ENCODE data around the gene YOD1.

DNA sequence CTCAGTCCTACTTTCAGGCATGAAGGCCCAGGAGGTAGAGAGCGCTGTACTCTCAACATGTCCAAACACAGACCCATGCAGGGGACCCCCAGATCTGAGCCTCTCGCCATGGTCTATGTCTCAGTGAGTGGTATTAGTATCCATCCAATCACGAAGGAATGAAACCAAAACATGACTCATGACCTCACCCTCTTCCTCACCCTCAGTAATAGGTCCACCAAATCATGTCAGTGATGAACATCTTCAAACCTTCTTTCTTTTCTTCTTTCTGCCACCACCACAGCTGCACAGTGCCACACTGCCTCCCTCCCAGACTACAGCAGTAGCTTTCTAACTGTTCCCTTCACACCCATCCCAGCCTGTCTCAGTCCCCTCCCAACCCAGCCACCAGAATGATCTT is 35.2 kb downstream of the YOD1 start:
- TF ChIP-seq ZNF777 (CRISPR knock-in tag; IDR thresholded peaks at IDR 0.05) (no peak), SRF (IDR thresholded peaks at IDR 0.05; ENCODE audit: low read depth, low read length) (no peak), CCDC6 (CRISPR knock-in tag; IDR thresholded peaks at IDR 0.05) (no peak), BRCA1 (CRISPR knock-in tag; IDR thresholded peaks at IDR 0.05) (no peak), CHD4 (IDR thresholded peaks at IDR 0.05; ENCODE audit: borderline replicate concordance, low read length) (no peak), YEATS2 (CRISPR knock-in tag; IDR thresholded peaks at IDR 0.05; ENCODE audit: borderline replicate concordance) (no peak), PTBP1 (IDR thresholded peaks at IDR 0.05; ENCODE audit: low read depth, low read length, poor library complexity, severe bottlenecking) (no peak), HNF4G (IDR thresholded peaks at IDR 0.05; ENCODE audit: borderline replicate concordance, low read depth, low read length) (no peak), HNF4G (CRISPR knock-in tag; IDR thresholded peaks at IDR 0.05; ENCODE audit: borderline replicate concordance, low read depth) (no peak), ATF7 (IDR thresholded peaks at IDR 0.05) (no peak), ATF7 (CRISPR knock-in tag; IDR thresholded peaks at IDR 0.05) (no peak), MYC (CRISPR knock-in tag; IDR thresholded peaks at IDR 0.05; ENCODE audit: borderline replicate concordance) (no peak), CTCF (CRISPR knock-in tag; IDR thresholded peaks at IDR 0.05) (no peak)
- TF ChIP-seq, protein P1, sequence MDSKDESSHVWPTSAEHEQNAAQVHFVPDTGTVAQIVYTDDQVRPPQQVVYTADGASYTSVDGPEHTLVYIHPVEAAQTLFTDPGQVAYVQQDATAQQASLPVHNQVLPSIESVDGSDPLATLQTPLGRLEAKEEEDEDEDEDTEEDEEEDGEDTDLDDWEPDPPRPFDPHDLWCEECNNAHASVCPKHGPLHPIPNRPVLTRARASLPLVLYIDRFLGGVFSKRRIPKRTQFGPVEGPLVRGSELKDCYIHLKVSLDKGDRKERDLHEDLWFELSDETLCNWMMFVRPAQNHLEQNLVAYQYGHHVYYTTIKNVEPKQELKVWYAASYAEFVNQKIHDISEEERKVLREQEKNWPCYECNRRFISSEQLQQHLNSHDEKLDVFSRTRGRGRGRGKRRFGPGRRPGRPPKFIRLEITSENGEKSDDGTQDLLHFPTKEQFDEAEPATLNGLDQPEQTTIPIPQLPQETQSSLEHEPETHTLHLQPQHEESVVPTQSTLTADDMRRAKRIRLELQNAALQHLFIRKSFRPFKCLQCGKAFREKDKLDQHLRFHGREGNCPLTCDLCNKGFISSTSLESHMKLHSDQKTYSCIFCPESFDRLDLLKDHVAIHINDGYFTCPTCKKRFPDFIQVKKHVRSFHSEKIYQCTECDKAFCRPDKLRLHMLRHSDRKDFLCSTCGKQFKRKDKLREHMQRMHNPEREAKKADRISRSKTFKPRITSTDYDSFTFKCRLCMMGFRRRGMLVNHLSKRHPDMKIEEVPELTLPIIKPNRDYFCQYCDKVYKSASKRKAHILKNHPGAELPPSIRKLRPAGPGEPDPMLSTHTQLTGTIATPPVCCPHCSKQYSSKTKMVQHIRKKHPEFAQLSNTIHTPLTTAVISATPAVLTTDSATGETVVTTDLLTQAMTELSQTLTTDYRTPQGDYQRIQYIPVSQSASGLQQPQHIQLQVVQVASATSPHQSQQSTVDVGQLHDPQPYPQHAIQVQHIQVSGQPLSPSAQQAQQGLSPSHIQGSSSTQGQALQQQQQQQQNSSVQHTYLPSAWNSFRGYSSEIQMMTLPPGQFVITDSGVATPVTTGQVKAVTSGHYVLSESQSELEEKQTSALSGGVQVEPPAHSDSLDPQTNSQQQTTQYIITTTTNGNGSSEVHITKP (CRISPR knock-in tag; IDR thresholded peaks at IDR 0.05; ENCODE audit: low read depth), result no peak
- TF ChIP-seq, protein P2, sequence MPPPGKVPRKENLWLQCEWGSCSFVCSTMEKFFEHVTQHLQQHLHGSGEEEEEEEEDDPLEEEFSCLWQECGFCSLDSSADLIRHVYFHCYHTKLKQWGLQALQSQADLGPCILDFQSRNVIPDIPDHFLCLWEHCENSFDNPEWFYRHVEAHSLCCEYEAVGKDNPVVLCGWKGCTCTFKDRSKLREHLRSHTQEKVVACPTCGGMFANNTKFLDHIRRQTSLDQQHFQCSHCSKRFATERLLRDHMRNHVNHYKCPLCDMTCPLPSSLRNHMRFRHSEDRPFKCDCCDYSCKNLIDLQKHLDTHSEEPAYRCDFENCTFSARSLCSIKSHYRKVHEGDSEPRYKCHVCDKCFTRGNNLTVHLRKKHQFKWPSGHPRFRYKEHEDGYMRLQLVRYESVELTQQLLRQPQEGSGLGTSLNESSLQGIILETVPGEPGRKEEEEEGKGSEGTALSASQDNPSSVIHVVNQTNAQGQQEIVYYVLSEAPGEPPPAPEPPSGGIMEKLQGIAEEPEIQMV (CRISPR knock-in tag; IDR thresholded peaks at IDR 0.05; ENCODE audit: low read depth), result no peak
- TF ChIP-seq, protein P3, sequence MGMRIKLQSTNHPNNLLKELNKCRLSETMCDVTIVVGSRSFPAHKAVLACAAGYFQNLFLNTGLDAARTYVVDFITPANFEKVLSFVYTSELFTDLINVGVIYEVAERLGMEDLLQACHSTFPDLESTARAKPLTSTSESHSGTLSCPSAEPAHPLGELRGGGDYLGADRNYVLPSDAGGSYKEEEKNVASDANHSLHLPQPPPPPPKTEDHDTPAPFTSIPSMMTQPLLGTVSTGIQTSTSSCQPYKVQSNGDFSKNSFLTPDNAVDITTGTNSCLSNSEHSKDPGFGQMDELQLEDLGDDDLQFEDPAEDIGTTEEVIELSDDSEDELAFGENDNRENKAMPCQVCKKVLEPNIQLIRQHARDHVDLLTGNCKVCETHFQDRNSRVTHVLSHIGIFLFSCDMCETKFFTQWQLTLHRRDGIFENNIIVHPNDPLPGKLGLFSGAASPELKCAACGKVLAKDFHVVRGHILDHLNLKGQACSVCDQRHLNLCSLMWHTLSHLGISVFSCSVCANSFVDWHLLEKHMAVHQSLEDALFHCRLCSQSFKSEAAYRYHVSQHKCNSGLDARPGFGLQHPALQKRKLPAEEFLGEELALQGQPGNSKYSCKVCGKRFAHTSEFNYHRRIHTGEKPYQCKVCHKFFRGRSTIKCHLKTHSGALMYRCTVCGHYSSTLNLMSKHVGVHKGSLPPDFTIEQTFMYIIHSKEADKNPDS (CRISPR knock-in tag; IDR thresholded peaks at IDR 0.05), result no peak
